CD4-positive, CD25-positive, alpha-beta regulatory T cell (primary cell): ENCODE measurements around the gene CYP4F22. TPM values are rescaled to one million over a fixed set of nuclear protein-coding genes. Genes with fewer than 3 reads are reported as not detected.
A peak's percentile ranks its signal among the peaks of the same experiment; 100 is the strongest.

ENCODE experiments used
- ATAC-seq, 2 donors: fragments of 150-1000 bp; cut with Tn5 transposase; one replicate each; pipeline ENCODE4 v1.10.0; 2021; ENCODE audit warnings: low read depth in 2 of 2, moderate number of reproducible peaks in 2 of 2, moderate library complexity in 1 of 2
- DNase-seq, 3 donors: peaks; one replicate each; pipeline versions ENCODE4 v3.0.0 to v3.0.0-alpha.2; 2012 to 2022; ENCODE audit warnings: mixed read lengths in 1 of 3
- H3K27ac ChIP-seq: one replicate; pipeline ENCODE4 v1.7.0; 2013; ENCODE audit warnings: mild to moderate bottlenecking, low read length; ENCODE audit not compliant: insufficient read depth, poor library complexity, severe bottlenecking
- H3K27me3 ChIP-seq: one replicate; pipeline ENCODE4 v1.7.0; 2013; ENCODE audit warnings: low read length; ENCODE audit not compliant: control insufficient read depth, insufficient read depth
- H3K36me3 ChIP-seq: one replicate; pipeline ENCODE4 v1.7.0; 2013; ENCODE audit warnings: mild to moderate bottlenecking, low read length, moderate library complexity; ENCODE audit not compliant: control insufficient read depth, insufficient read depth
- H3K4me1 ChIP-seq: 2 replicates; pipeline ENCODE4 v1.7.0; 2013; ENCODE audit warnings: mild to moderate bottlenecking, low read length; ENCODE audit not compliant: insufficient read depth, control insufficient read depth, poor library complexity, severe bottlenecking
- H3K4me3 ChIP-seq: one replicate; pipeline ENCODE4 v1.7.0; 2013; ENCODE audit warnings: low read depth, mild to moderate bottlenecking, low read length, moderate library complexity
- H3K9me3 ChIP-seq, 2 experiments: 1 replicate in 1 of 2; 2 replicates in 1 of 2; pipeline ENCODE4 v1.7.0; 2013; ENCODE audit warnings: low read length in 2 of 2, mild to moderate bottlenecking in 1 of 2, moderate library complexity in 1 of 2; ENCODE audit not compliant: control insufficient read depth in 2 of 2
- H3K27ac Mint-ChIP-seq, 3 donors: one replicate each; pipeline ENCODE4 v1.8.0; 2020 to 2022; ENCODE audit warnings: mild to moderate bottlenecking in 3 of 3, mixed read lengths in 3 of 3, moderate library complexity in 2 of 3
- H3K27me3 Mint-ChIP-seq: one replicate; pipeline ENCODE4 v1.8.0; 2022; ENCODE audit warnings: mild to moderate bottlenecking, mixed read lengths
- H3K36me3 Mint-ChIP-seq: one replicate; pipeline ENCODE4 v1.8.0; 2020; ENCODE audit warnings: mixed read lengths
- H3K4me1 Mint-ChIP-seq, 4 donors: one replicate each; pipeline ENCODE4 v1.8.0; 2020 to 2022; ENCODE audit warnings: mixed read lengths in 4 of 4, mild to moderate bottlenecking in 1 of 4
- H3K4me3 Mint-ChIP-seq, 4 donors: one replicate each; pipeline ENCODE4 v1.8.0; 2020 to 2022; ENCODE audit warnings: mild to moderate bottlenecking in 4 of 4, mixed read lengths in 4 of 4, moderate library complexity in 3 of 4
- H3K9me3 Mint-ChIP-seq, 7 donors: one replicate each; pipeline ENCODE4 v1.8.0; 2020 to 2022; ENCODE audit warnings: mixed read lengths in 7 of 7, mild to moderate bottlenecking in 3 of 7, moderate library complexity in 2 of 7
- polyA plus RNA-seq, 4 donors: library from polyadenylated mRNA; unstranded; fragments of 300-500 nt; fragmentation: Illumina TruSeq; gene quantifications; one replicate each; pipeline ENCODE4 v1.2.3, GENCODE V29; 2021
- total RNA-seq: library from RNA; stranded (reverse); gene quantifications from one replicate; pipeline ENCODE4 v1.2.3, GENCODE V29; 2022

CYP4F22 gene
- total and polyA plus RNA-seq, 5 donors from 2014 or later, result 0.06 to 0.54 (median 0.21) TPM; not detected in 2

DNA sequence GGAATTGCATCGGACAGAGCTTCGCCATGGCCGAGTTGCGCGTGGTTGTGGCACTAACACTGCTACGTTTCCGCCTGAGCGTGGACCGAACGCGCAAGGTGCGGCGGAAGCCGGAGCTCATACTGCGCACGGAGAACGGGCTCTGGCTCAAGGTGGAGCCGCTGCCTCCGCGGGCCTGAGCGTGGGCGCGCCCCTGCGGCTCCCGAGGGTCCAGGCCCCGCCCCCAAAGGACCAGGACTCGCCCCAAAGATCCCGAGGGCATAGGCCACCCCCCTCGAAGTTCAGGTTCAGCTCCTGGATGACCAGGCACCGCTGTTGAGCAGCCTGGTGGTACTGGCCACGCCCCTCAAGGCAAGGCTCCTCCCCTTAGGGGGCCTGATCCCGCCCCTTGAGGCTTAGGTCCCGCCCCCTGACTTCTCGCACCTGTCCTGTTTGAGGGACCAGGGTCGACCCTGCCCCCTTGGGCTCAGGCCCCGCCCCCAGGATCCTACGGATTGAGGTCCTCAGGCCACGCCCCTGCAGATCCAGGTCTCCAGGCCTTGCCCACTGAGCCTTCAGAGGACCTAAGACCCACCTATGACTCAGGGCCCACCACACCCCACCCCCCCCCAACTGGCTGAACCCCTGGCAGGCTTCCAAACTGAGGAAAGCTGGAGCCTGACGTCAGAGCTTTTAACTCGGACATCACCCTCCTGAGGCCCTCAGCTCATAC, 43.1 kb downstream of the CYP4F22 start:
- Histone ChIP-seq H3K27ac (peak overlapping the region; percentile 55), H3K27me3 (no peaks in the 10 kb centered on the region), H3K4me1 (peaks cover 19% of the 10 kb centered on the region), H3K9me3 (no peaks in the 10 kb centered on the region), H3K36me3 (no peaks in the 10 kb centered on the region), H3K4me3 (peak overlapping the region; percentile 73)
- H3K36me3 Mint-ChIP-seq, result no peaks in the 10 kb centered on the region
- peak overlapping the region; percentile 60 to 86 (median 83) for H3K27ac Mint-ChIP-seq
- H3K4me1 Mint-ChIP-seq, result peaks cover 0 to 34% (median 5%) of the 10 kb centered on the region in 4 donors
- DNase-seq (peak; percentile 63 to 70 (median 68)), ATAC-seq (peak; percentile 48 to 52)
- peaks cover 0 to 2% (median 0%) of the 10 kb centered on the region in 7 donors for H3K9me3 Mint-ChIP-seq
- H3K4me3 Mint-ChIP-seq, result peak overlapping the region; percentile 66 to 90 (median 87)
- peaks cover 4% of the 10 kb centered on the region for H3K27me3 Mint-ChIP-seq

DNA sequence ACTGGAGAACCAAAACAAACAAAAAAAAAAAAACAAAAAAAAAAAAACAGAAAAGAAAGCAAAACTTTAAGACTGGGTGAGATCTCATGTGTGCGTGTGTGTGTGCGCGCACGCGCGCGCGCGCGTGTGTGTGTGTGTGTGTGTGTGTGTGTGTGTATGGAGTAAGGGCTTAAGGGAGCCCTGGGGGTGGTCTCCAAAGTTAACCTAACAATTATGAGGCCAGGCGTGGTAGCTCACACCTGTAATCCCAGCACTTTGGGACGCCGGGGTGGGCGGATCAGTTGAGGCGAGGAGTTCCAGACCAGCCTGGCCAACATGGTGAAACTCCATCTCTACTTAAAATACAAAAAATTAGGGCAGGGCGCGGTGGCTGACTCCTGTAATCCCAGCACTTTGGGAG, 46.7 kb downstream of the CYP4F22 start:
- peaks cover 4% of the 10 kb centered on the region for H3K27me3 Mint-ChIP-seq

DNA sequence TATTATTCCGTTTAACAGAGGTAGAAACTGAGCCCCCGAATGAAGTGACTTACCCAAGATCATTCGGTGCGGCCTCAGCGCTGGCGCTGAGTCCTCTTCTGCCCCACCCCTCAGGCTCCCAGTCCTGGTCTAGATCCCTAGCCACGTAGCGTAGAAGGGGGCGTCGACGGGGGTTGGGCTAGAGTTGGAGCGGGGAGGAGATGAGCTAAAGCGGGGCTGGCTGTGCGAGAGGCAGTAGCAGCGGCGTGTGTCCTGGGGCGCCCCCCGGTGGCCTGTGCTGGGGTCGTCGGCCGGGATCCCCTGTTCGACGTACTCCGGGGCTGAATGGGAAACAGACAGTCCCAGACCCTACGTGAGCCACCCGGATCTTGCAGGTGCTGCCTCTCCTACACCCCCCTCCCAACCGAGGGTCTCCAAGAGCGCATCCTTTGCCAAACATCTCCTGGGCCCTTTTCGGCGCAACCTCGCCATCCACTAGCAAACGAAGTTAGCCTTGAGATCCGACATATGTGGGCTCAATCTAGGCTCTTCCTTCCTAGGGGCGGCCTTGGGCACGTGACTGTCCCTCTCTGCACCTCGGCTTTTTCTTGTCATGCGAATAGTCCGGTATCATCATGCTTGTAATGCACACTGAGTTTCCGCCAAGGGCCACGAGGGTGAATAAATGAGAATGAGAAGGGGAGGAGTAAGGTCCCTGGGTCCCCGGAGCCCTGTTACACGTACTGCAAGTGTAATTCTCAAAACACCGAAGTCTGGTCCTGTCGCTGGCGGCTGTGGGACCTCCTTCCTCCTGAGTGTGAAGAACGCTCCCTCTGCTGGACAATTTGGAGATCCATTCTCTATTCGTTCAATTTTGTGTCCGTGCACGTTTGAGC, 47.7 kb downstream of the CYP4F22 start:
- ATAC-seq (peak; percentile 88 to 89), DNase-seq (peak; percentile 87 to 96 (median 92))
- H3K4me3 ChIP-seq, result peak overlapping the region; percentile 75
- H3K4me1 ChIP-seq, result peaks cover 13% of the 10 kb centered on the region
- peaks cover 3% of the 10 kb centered on the region for H3K27me3 ChIP-seq
- H3K36me3 Mint-ChIP-seq, result no peaks in the 10 kb centered on the region
- peaks cover 0 to 27% (median 6%) of the 10 kb centered on the region in 4 donors for H3K4me1 Mint-ChIP-seq
- H3K36me3 ChIP-seq, result no peaks in the 10 kb centered on the region
- peaks cover 4% of the 10 kb centered on the region for H3K27me3 Mint-ChIP-seq
- peak overlapping the region; percentile 61 to 87 (median 82) for H3K4me3 Mint-ChIP-seq
- H3K27ac ChIP-seq, result peak overlapping the region; percentile 83
- peak overlapping the region; percentile 59 to 96 (median 90) for H3K27ac Mint-ChIP-seq
- H3K9me3 Mint-ChIP-seq, result no peaks in the 10 kb centered on the region
- H3K9me3 ChIP-seq, result no peaks in the 10 kb centered on the region

More for the DNA sequence above, 46.7 kb downstream of the CYP4F22 start:
- Mint-ChIP-seq H3K9me3 (no peaks in the 10 kb centered on the region), H3K27ac (peak overlapping the region in 1 of 3 donors; percentile 60), H3K4me1 (peaks cover 0 to 36% (median 6%) of the 10 kb centered on the region in 4 donors), H3K36me3 (no peaks in the 10 kb centered on the region), H3K4me3 (peak overlapping the region in 2 of 4 donors; percentile 84 to 87)
- Histone ChIP-seq H3K27me3 (peaks cover 3% of the 10 kb centered on the region), H3K36me3 (no peaks in the 10 kb centered on the region), H3K9me3 (no peaks in the 10 kb centered on the region), H3K27ac (no peak overlapping the region), H3K4me3 (no peak overlapping the region), H3K4me1 (peaks cover 19% of the 10 kb centered on the region)
- DNase-seq (peak in 1 of 3 donors; percentile 26), ATAC-seq (no peak)

DNA sequence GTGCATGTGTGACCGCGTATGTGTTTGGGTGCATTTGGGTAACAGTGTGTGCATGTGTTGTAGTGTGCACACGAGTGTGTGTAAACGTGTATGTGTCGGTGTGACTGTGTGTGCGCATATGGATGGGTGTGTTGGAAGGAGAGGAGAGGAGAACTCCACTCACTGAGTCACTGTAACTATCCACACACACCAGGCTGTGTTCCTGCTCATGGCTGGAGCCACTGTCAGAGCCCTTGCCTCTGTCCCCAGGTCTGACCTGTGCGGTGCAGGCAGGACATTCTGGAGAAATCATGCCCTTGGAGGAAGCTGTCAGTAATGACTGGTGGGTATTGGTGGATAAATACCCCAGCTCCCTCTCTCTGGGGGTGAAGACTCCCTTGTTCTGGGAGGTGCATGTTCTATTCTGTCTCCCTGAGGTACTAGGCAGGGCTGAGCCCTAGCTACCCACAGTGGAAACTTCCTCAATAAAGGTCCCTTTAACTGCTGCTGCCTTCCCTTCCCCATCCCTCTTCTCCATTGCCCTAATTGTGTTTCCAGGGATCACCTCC, 48.4 kb downstream of the CYP4F22 start:
- H3K27ac ChIP-seq, result no peak overlapping the region
- H3K4me3 ChIP-seq, result no peak overlapping the region
- H3K9me3 ChIP-seq, result no peaks in the 10 kb centered on the region
- Mint-ChIP-seq H3K36me3 (no peaks in the 10 kb centered on the region), H3K9me3 (no peaks in the 10 kb centered on the region), H3K4me3 (peak overlapping the region in 2 of 4 donors; percentile 61 to 84), H3K4me1 (peaks cover 0 to 24% (median 6%) of the 10 kb centered on the region in 4 donors), H3K27me3 (peaks cover 4% of the 10 kb centered on the region), H3K27ac (peak overlapping the region in 2 of 3 donors; percentile 14 to 59)
- H3K4me1 ChIP-seq, result peaks cover 11% of the 10 kb centered on the region
- DNase-seq, result no peak
- H3K36me3 ChIP-seq, result no peaks in the 10 kb centered on the region
- H3K27me3 ChIP-seq, result peaks cover 3% of the 10 kb centered on the region
- no peak for ATAC-seq

DNA sequence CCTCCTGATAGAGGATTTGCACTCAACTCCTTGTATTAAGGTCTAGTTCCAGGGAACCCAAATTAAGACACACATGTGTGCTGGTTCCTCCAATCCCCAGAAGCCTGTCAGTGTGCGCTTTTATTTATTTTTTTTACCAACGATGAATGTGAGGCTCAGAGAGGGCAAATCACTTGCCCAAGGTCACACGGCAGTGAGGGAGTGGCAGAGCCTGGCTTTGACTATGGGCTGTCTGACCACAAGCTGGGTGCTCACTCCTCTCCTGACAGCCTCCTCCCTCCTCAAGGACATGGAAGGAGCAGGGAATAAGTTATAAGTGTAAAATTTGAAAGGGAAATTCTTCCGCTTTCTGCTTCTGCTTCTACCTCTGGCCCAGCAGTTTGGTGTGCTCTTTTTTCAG, 48.9 kb downstream of the CYP4F22 start:
- Mint-ChIP-seq H3K4me1 (peaks cover 0 to 21% (median 6%) of the 10 kb centered on the region in 4 donors), H3K36me3 (no peaks in the 10 kb centered on the region), H3K27ac (no peak overlapping the region), H3K27me3 (peaks cover 7% of the 10 kb centered on the region), H3K4me3 (no peak overlapping the region), H3K9me3 (no peaks in the 10 kb centered on the region)
- ATAC-seq (no peak), DNase-seq (no peak)
- H3K4me1 ChIP-seq, result peaks cover 11% of the 10 kb centered on the region
- H3K36me3 ChIP-seq, result no peaks in the 10 kb centered on the region
- no peak overlapping the region for H3K27ac ChIP-seq
- peaks cover 3% of the 10 kb centered on the region for H3K27me3 ChIP-seq
- H3K9me3 ChIP-seq, result no peaks in the 10 kb centered on the region
- H3K4me3 ChIP-seq, result no peak overlapping the region

DNA sequence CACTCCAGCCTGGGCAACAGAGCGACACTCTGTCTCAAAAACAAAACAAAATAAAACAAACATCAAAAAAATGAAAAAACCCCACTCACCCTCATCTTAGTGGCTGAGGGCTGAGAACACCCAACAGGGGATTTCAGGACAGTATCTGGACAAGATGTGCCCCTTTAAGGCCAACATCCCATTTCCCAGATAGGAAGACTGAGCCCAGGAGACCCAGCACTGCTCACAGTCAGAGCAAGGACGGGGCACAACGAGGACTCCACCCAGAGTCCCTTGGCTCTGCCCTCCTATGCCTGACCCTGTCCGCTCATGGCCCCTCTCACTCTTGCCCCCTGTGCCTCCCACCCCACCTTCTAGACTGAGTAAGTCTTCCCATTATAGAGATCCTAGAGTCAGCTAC, 53.8 kb downstream of the CYP4F22 start:
- no peak overlapping the region for H3K27ac Mint-ChIP-seq
- H3K4me3 Mint-ChIP-seq, result no peak overlapping the region
- H3K4me1 Mint-ChIP-seq, result no peaks in the 10 kb centered on the region
- Histone ChIP-seq H3K4me3 (no peak overlapping the region), H3K27me3 (peaks cover 3% of the 10 kb centered on the region), H3K4me1 (no peaks in the 10 kb centered on the region), H3K36me3 (no peaks in the 10 kb centered on the region), H3K9me3 (no peaks in the 10 kb centered on the region), H3K27ac (no peak overlapping the region)
- ATAC-seq (no peak), DNase-seq (no peak)
- no peaks in the 10 kb centered on the region for H3K36me3 Mint-ChIP-seq
- H3K27me3 Mint-ChIP-seq, result peaks cover 30% of the 10 kb centered on the region
- no peaks in the 10 kb centered on the region for H3K9me3 Mint-ChIP-seq

DNA sequence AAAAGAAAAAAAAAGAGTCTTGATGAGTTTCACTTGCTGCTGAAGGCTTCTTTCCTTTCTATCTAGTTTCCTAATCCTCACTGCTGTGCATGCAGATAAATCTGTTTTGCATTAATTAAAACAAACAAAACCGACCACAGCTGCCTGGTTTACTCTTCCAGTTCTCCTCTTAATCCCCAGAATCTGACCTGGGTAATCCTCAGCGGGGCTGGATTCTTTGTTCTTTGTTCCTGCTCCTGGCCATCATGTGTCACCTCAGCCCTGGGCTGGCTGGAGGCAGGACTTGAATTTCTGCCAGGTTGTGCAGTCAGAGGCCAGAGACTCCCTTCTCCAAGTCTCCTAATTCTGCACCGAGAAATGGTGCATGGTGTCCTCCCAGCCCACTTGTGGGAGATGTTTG, 54.5 kb downstream of the CYP4F22 start:
- no peaks in the 10 kb centered on the region for H3K9me3 ChIP-seq
- ATAC-seq, result no peak
- no peak overlapping the region for H3K27ac Mint-ChIP-seq

More for the DNA sequence above, 54.5 kb downstream of the CYP4F22 start:
- Mint-ChIP-seq H3K36me3 (no peaks in the 10 kb centered on the region), H3K4me3 (no peak overlapping the region), H3K9me3 (no peaks in the 10 kb centered on the region), H3K4me1 (no peaks in the 10 kb centered on the region), H3K27me3 (peaks cover 31% of the 10 kb centered on the region)
- Histone ChIP-seq H3K27me3 (peaks cover 3% of the 10 kb centered on the region), H3K4me1 (no peaks in the 10 kb centered on the region), H3K4me3 (no peak overlapping the region), H3K27ac (no peak overlapping the region), H3K36me3 (no peaks in the 10 kb centered on the region)
- no peak for DNase-seq
